Activated T-helper 1 cell treated with anti-CD3 and anti-CD28 coated beads, Interleukin-12 subunit alpha, Interleukin-12 subunit beta, Interleukin-2, Interleukin-4 antibody, amounts not matched to agents 30 ng/mL and 10 ng/mL and 1 ng/mL, durations not matched to agents 14 hours and 24 hours and 36 hours (primary cell): ENCODE results near the gene PICALM. TPM values are rescaled to one million over a fixed set of nuclear protein-coding genes. Genes with fewer than 3 reads are reported as not detected.

Experiments used
- DNase-seq: peaks from one replicate; pipeline ENCODE4 v3.0.0; 2021; ENCODE audit warnings: low spot score
- H3K27ac Mint-ChIP-seq: one replicate; pipeline ENCODE4 v1.8.0; 2021; ENCODE audit warnings: mild to moderate bottlenecking, mixed read lengths
- H3K27me3 Mint-ChIP-seq: one replicate; pipeline ENCODE4 v1.8.0; 2022; ENCODE audit warnings: mild to moderate bottlenecking, moderate library complexity, mixed read lengths; ENCODE audit not compliant: insufficient read depth
- H3K36me3 Mint-ChIP-seq: one replicate; pipeline ENCODE4 v1.8.0; 2021; ENCODE audit warnings: low read depth, mixed read lengths
- H3K4me1 Mint-ChIP-seq: one replicate; pipeline ENCODE4 v1.8.0; 2021; ENCODE audit warnings: low read depth, mixed read lengths
- H3K4me3 Mint-ChIP-seq: one replicate; pipeline ENCODE4 v1.8.0; 2021; ENCODE audit warnings: mild to moderate bottlenecking, moderate library complexity, mixed read lengths
- H3K9me3 Mint-ChIP-seq: one replicate; pipeline ENCODE4 v1.8.0; 2021; ENCODE audit warnings: mixed read lengths
- intact Hi-C: fragments of 100-400 bp; cut with micrococcal nuclease; formaldehyde crosslinking; loops from one replicate; pipeline ENCODE4 v1.15.1; 2024
- total RNA-seq: library from RNA; stranded (reverse); gene quantifications from 2 replicates; pipeline ENCODE4 v1.2.3, GENCODE V29; 2022

Gene PICALM
- total RNA-seq, 1 donor from 2014 or later, result 177 TPM

DNA sequence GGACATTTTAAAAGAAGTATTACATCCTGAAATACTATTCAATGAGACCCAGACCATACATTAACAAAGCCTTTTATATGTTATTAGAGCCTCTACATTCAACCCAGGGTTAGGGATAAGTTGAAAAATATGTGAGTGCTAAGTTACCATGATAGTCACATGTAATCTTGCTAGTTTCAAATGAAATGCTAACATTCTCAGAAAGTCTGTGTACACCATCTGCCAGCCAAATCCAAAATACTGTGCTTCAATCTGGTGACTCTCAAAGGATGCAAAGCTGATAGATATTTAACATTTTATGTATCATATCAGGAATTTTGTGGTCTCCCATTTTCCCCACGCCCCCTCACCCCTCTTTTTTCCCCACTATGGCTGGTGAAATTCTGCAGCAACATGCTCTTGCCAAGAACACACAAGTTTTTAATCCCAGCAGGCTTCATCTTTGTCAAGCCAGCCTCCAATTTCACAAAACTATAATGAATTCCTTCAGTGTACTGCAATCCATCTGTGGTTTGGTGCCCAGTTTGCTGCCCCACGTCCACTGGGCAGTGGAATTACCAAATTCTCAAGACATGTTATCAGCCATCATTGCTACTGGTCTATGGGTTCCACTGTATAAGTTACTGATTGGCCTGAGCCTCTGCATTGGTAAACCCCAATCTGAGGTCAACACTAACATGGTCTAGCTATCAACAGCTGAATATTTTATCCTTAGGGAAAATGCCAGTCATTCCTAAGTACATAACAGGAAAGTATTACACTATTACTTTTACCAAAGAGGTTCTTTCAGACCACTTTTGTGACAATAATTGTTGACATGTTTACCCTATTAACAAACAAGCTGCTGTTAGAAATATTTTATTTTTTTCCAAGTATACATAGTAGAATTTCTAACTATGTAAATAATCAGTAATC is 1.5 kb upstream of the PICALM start:
- Mint-ChIP-seq H3K27me3 (no peaks in the 10 kb centered on the region), H3K4me1 (peaks cover 27% of the 10 kb centered on the region), H3K36me3 (peaks cover 22% of the 10 kb centered on the region), H3K4me3 (peak overlapping the region; percentile 76), H3K9me3 (no peaks in the 10 kb centered on the region), H3K27ac (peak overlapping the region; percentile 86)
- DNase-seq, result no peak
- intact Hi-C loops, result no loop called here

GRCh38 chr11:86069408-86070101 is 671 bp upstream of the PICALM start:
- Mint-ChIP-seq H3K36me3 (peaks cover 23% of the 10 kb centered on the region), H3K4me3 (peak overlapping the region; percentile 76), H3K27ac (peak overlapping the region; percentile 86), H3K4me1 (peaks cover 29% of the 10 kb centered on the region), H3K9me3 (no peaks in the 10 kb centered on the region), H3K27me3 (no peaks in the 10 kb centered on the region)
- no peak for DNase-seq
- intact Hi-C loops, result loop anchor here (1.0 to 5.0 kb wide), 14 partner anchors 22 to 738 kb away; partner anchors contain the start of genes CREBZF and TMEM126B

DNA sequence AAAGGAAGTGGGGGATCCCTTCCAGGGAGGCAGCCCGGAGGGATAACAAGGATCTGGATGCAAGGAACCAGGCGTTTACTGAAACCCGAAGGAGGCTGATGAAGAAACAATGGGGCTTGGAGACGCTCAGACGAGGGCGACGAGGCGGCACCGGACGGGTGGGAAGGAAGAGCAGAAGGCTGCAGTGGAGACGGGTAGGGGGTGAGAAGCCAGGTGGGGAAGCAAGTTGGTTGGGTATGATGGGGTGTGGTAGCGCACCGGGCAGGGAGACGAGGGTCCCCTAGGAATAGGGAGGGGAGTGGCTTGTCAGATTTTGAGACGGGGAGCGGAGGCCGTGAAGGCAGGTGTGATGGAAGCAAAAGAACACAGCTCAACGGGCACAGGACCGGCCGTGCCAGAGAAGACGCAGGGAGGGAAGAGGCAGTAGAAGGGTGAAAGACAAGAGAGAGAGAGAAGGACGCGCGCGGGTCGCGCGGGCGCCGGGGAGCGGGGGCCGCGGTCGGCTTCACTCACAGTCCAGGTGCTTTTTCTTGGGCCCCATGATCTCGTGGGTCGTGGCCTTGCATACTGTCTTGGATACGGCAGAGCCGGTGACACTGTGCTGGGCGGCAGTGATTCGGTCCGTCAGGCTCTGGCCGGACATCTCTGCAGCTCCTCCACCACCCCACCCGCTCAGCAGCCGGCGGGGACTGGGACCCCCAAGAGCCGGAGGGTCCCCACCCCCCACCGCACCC is 579 bp downstream of the PICALM start:
- no peaks in the 10 kb centered on the region for H3K9me3 Mint-ChIP-seq

GRCh38 chr11:86067851-86068137 is 1.1 kb downstream of the PICALM start:
- no peaks in the 10 kb centered on the region for H3K27me3 Mint-ChIP-seq
- peaks cover 45% of the 10 kb centered on the region for H3K4me1 Mint-ChIP-seq
- DNase-seq, result no peak
- peak overlapping the region; percentile 92 for H3K4me3 Mint-ChIP-seq
- peak overlapping the region; percentile 97 for H3K27ac Mint-ChIP-seq
- peaks cover 28% of the 10 kb centered on the region for H3K36me3 Mint-ChIP-seq
- no peaks in the 10 kb centered on the region for H3K9me3 Mint-ChIP-seq
- intact Hi-C loops, result loop anchor here (1.0 to 5.0 kb wide), 9 partner anchors 7 to 740 kb away; partner anchors contain the start of gene CREBZF

More for the DNA sequence above, 579 bp downstream of the PICALM start:
- Mint-ChIP-seq H3K27ac (peak overlapping the region; percentile 97), H3K36me3 (peaks cover 28% of the 10 kb centered on the region), H3K4me3 (peak overlapping the region; percentile 92), H3K4me1 (peaks cover 40% of the 10 kb centered on the region), H3K27me3 (no peaks in the 10 kb centered on the region)
- peak; percentile 27 for DNase-seq
- intact Hi-C loops, result loop anchor here (1.0 to 5.0 kb wide), 8 partner anchors 8 to 739 kb away; partner anchors contain the start of gene CREBZF

- peaks cover 28% of the 10 kb centered on the region for H3K36me3 Mint-ChIP-seq
- no peak for DNase-seq
- intact Hi-C loops, result loop anchor here (1.0 to 5.0 kb wide), 3 partner anchors 25 to 740 kb away; no protein-coding TSS in a partner anchor
Measured at GRCh38 chr11:86067009-86067850, 1.7 kb downstream of the PICALM start.

GRCh38 chr11:86066657-86067008 is 2.3 kb downstream of the PICALM start:
- H3K27ac Mint-ChIP-seq, result peak overlapping the region; percentile 97
- no peak for DNase-seq
- H3K4me3 Mint-ChIP-seq, result peak overlapping the region; percentile 92
- H3K9me3 Mint-ChIP-seq, result no peaks in the 10 kb centered on the region
- peaks cover 28% of the 10 kb centered on the region for H3K36me3 Mint-ChIP-seq
- H3K27me3 Mint-ChIP-seq, result no peaks in the 10 kb centered on the region
- intact Hi-C loops, result loop anchor here (1.0 to 5.0 kb wide), 3 partner anchors 24 to 741 kb away; no protein-coding TSS in a partner anchor
- H3K4me1 Mint-ChIP-seq, result peaks cover 55% of the 10 kb centered on the region

More at GRCh38 chr11:86067009-86067850, 1.7 kb downstream of the PICALM start:
- peak overlapping the region; percentile 97 for H3K27ac Mint-ChIP-seq
- peaks cover 49% of the 10 kb centered on the region for H3K4me1 Mint-ChIP-seq
- no peaks in the 10 kb centered on the region for H3K27me3 Mint-ChIP-seq
- peak overlapping the region; percentile 92 for H3K4me3 Mint-ChIP-seq
- H3K9me3 Mint-ChIP-seq, result no peaks in the 10 kb centered on the region

GRCh38 chr11:86066033-86066432 is 2.9 kb downstream of the PICALM start:
- Mint-ChIP-seq H3K36me3 (peaks cover 34% of the 10 kb centered on the region), H3K27ac (peak overlapping the region; percentile 97), H3K4me1 (peaks cover 61% of the 10 kb centered on the region), H3K27me3 (no peaks in the 10 kb centered on the region), H3K4me3 (peak overlapping the region; percentile 92), H3K9me3 (no peaks in the 10 kb centered on the region)
- DNase-seq, result no peak
- intact Hi-C loops, result loop anchor here (5.0 kb wide), 2 partner anchors 51 to 741 kb away; no protein-coding TSS in a partner anchor

- Mint-ChIP-seq H3K36me3 (peaks cover 40% of the 10 kb centered on the region), H3K27me3 (no peaks in the 10 kb centered on the region), H3K4me1 (peaks cover 63% of the 10 kb centered on the region), H3K9me3 (no peaks in the 10 kb centered on the region), H3K27ac (peak overlapping the region; percentile 42), H3K4me3 (peak overlapping the region; percentile 76)
- intact Hi-C loops, result no loop called here
- no peak for DNase-seq
Measured at GRCh38 chr11:86064220-86064803, 4.6 kb downstream of the PICALM start.

- Mint-ChIP-seq H3K9me3 (no peaks in the 10 kb centered on the region), H3K4me3 (peak overlapping the region; percentile 76), H3K4me1 (peaks cover 71% of the 10 kb centered on the region), H3K36me3 (peaks cover 42% of the 10 kb centered on the region), H3K27me3 (no peaks in the 10 kb centered on the region), H3K27ac (peak overlapping the region; percentile 42)
- intact Hi-C loops, result no loop called here
- DNase-seq, result no peak
Measured at GRCh38 chr11:86063536-86063935, 5.3 kb downstream of the PICALM start.

DNA sequence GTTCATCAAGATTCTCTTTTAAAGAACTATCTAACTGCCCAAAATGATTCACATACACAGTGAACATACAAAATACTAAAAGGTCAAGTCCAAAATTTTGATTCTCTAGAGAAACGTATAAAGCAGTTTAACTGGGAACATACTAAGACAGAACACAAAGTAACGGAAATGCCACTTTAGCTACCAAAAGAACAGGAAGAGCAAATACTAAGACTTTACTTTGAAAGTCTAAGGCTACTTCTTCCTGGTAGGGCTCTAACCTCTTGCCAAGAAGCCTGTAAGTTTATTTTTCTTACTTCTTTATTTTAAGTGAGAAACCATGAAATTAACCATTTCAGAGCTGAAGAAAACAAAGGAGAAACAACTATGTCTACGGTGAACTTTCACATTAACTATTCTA is 6.2 kb downstream of the PICALM start:
- Mint-ChIP-seq H3K4me3 (peak overlapping the region; percentile 78), H3K27ac (peak overlapping the region; percentile 61), H3K27me3 (no peaks in the 10 kb centered on the region), H3K9me3 (no peaks in the 10 kb centered on the region), H3K4me1 (peaks cover 76% of the 10 kb centered on the region), H3K36me3 (peaks cover 39% of the 10 kb centered on the region)
- intact Hi-C loops, result no loop called here
- no peak for DNase-seq

- intact Hi-C loops, result no loop called here
- Mint-ChIP-seq H3K27me3 (no peaks in the 10 kb centered on the region), H3K4me3 (peak overlapping the region; percentile 65), H3K4me1 (peaks cover 76% of the 10 kb centered on the region), H3K36me3 (peaks cover 37% of the 10 kb centered on the region), H3K9me3 (no peaks in the 10 kb centered on the region), H3K27ac (peak overlapping the region; percentile 63)
- no peak for DNase-seq
Measured at GRCh38 chr11:86061483-86062205, 7.2 kb downstream of the PICALM start.
